GM21786 (cell line): ENCODE measurements around the gene ODR4.
"Not testable (repeated sequence)": the region's sequence is repeated elsewhere in the genome, so short reads cannot be mapped to it uniquely, and the experiment has no call there.

ENCODE experiments used
- ATAC-seq: cut with Tn5 transposase; IDR thresholded peaks from one replicate; pipeline ENCODE4 v1.9.1; 2021; ENCODE audit not compliant: unreplicated experiment

Gene ODR4

DNA sequence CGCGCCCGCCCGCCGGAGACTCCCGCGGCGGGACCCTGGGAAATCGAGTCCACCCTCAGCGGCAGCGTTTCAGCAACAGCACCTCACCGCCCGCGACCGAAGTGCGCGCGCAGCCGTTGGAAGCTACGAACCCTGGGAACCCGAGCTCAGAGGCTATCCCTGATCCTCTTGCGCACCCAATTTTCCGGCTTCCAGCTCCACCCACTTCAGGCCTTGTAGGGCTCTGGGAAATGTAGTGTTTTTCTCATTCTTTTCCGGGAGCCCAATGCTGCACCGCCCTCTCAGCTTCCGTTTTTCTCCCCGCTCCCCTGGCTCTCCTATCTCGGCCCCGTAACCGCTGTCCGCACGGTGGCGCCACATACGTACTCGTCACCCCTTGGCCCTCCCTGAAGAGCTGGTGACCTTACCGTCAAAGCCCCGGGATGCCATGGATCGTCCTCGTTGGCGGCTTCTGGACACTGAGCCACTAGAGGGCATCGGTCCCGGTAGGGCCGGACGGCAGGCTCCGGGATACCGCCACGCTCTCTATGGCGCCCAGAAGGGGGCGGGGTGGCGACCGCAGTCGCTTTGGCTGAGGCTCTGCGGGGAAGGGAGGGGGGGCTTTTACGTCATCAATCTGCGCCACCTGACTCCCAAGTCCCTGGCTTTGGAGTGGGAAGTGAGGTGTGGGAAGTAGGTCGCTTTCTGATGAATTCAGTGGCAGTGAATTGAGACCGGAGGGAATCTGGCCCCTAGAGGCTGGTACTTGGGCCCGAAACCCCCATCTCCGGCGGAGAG, at the start of gene ODR4, which contains the start of gene TPR:
Gene ODR4 (plus strand): TSS at position 687 of the 777 bp plus-strand sequence. CDS start 3,948 bp downstream, outside the sequence.
Gene TPR (minus strand): TSS at position 102 of the 777 bp plus-strand sequence. CDS start 225 bp downstream, outside the sequence.
- ATAC-seq, result peak; percentile 88

DNA sequence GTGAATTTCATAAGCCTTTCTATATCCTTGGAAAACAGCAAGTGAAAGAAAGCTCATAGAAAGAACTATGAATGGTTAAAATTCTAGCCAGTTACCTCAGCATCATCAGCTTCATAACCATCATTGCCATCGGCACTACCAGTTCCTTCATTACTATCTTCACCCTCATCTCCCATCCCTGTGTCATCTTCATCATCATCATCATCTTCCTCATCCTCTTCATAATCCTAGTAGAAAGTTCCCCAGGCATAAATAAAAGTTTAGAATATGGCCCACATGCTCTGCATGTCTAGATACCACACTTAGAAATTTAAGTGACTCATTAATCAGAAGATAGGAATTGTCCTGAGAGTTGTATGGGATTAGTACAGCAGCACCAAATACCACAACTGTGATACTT, 49.6 kb upstream of the ODR4 start:
- ATAC-seq, result no peak

DNA sequence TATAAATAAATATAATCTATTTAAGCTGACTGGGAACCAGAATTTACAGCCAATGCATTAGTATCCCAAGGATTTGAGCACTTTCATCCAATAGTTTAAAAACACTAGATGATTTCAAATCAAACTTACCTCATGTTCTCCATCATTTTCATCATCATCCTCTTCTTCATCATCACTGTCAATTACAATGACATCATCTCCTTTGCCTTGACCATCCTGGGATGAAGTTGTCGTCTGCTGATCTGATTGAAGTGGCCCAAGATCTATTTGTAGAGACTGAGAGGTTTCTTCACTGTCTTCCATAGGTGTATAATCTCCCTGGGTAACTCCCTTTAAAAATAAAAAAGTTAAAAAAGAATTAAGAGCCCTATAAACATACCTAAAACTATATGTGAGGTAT, 48.3 kb upstream of the ODR4 start:
- ATAC-seq, result no peak

DNA sequence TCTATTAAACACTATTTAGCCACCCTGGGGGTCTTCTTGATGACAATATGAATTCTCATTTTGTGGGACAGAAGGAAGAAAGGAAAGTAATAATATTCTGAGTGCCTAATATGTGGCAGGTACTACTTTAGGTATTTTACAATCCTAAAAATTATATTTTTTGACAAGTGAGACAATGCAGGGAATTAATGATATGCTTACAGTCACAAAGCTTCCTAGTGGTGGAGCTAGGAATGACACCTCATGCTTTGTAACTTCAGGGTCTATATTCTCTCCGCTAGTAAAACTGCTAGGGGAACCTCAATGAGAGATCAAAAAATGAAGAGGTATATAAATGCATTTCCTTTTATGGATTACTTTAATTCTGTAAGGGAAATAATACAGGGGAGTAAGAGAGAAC, 44.9 kb upstream of the ODR4 start:
- ATAC-seq, result no peak

DNA sequence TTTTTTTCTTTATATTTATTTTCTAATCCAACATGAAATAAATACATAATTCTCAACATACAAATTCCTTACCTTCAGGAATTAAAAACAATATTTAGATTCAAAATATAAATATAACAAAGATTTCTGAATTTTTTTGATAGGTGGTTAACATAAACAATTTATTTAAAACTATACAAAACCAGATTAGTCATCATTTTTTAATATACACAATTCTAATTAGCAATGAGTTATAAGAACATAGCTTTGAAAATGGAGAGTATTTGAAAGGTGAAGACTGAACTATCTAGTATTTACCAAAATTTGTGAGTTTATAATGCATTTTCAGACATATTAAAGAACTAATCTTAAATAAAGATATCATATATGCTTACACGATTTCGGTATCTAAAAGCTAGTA, 38.1 kb upstream of the ODR4 start:
- no peak for ATAC-seq

DNA sequence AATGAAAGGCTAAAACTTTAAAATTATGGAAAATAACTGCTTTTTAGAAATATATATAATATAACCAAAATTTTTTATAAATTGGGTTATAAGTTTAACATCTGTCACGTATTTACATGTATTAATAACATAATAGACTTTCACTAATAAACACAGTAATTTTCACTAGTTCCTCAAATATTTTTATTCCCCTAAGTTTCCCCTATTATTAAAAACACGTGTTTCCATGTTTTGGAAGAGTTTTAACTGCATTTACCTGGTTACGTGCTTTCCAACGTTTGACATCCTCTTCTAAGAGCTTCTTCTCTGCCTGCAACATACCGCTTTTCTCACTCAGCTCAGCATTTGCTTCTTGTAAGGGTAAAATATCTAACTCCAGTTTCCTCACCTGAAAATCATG, 34.9 kb upstream of the ODR4 start:
- no peak for ATAC-seq

DNA sequence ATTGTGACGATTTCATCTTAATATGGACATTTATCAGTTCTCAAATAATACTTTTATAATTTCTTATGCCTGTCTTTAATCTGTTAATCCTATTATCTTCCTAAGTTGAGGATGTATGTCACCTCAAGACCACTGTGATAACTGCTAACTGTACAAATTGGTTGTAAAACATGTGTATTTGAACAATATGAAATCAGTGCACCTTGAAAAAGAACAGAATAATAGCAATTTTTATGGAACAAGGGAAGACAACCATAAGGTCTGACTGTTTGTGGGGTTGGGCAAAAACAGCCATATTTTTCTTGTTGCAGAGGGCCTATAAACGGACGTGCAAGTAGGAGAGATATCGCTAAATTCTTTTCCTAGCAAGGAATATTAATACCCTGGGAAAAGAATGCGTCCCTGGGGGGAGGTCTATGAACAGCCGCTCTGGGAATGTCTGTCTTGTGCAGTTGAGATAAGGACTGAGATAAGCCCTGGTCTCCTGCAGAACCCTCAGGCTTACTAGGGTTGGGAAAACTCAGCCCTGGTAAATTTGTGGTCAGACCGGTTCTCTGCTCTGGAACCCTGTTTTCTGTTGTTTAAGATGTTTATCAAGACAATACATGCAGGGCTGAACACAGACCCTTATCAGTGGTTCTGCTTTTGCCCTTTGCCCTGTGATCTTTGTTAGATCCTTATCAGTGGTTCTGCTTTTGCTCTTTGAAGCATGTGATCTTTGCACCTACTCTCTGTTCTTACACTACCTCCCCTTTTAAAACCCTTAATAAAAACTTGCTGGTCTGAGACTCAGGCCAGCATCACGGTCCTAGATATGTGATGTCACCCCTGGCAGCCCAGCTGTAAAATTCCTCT, 27.6 kb upstream of the ODR4 start:
- not testable (repeated sequence) for ATAC-seq

DNA sequence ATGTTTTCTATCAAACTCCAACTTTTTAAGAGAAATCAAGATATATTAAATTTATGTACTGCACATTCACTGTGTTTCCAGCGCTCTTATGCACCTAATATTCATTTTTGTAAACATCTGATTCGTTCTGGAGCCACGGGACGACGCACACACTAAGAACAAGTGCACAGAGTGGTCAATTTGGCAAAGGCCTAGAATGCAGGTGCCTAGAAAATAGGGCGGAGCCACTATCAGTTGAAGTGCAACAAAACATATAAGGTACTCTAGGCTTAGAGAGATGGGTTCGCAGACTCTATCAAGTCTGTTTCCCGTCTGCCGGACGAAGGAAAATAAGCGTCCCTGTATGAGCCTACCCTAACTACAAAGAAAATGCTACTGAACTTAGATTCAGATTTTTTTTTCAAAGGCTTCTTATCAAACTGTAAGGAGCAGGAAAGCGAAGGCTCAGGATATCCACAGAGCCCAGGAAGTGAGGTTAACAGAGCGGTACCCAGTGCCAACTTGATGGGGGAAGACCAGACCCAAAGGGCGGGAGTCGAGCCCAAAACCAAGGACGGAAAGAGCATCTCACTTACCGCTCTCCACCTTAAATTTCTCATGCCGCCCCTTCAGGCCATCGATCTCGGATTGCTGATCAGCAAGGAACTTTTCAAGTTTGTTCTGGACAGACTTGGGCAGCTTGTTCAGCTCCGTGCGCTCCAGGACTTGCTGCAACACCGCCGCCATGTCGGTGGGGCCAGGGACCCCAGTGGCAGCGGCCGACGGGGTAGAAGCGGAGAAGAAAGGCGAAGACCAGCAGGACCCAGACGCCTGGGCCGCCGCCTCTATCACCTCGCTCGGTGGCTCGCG, 1.1 kb upstream of the ODR4 start:
- peak; percentile 26 for ATAC-seq

DNA sequence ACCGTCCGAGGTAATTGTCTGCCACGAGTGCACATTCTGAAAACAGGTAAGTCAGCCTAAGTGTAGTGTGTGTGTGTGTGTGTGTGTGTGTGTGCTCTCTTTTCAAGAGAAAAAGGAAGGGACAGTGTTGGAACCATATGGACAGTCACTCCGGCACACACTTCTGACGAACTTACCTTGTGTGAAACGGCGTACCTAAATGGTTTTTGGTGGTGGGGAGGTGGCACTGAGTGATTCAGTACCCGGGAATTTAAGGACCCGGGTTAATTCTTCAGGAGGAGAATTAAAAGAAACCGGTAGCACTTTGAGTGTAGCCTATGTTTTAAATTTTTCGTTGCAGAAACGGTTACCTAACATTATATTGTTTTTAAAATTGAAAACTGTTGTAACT, 286 bp downstream of the ODR4 start:
- ATAC-seq, result no peak

DNA sequence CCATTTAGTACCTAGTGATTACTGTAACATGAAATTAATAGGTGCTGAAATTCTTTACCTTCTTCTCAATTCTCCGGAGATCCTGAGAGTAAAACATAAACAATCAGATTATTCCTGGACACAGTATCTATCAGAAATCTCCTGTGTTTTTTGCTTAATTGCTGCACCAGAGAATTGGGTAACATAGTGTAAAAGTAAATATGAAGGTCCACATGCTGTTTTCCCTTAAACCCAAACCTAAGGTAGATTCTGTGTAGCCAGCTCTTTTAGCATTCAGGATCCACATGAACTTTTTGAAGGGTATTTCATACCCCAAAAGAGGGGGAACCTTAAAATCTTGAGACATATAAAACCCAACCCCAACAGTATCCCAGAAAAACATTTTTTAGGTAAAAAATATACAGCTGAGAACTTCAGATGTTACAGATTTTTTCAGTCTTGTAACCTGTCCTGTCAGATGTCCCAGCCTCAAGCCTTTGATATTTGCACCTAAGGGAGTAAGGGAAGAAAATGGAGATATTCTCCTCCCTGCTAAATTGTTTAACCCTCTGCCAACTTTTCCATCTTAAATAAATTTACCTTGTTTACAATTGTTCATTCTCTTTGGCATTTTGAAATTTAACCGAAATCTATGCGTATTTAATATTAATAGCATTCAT, 11.2 kb downstream of the ODR4 start:
- ATAC-seq, result no peak

DNA sequence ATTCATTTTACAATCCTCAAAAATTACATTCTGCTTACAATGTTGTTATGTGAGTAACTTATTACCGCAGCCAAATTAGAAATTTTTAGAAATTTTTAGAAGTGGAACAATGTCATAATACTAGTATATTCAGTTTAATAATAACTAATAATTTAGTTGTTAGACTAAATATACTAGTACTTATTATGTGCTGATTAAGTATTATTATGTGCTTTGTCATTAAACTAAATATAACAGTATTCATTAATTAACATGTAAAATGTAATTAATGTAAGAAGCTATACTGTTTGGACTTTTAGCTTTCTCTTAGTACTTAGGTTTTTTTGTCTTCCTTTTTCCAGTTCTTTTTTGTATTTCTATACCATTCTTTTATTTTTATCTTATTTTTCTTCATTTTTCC, 15.3 kb downstream of the ODR4 start:
- no peak for ATAC-seq

DNA sequence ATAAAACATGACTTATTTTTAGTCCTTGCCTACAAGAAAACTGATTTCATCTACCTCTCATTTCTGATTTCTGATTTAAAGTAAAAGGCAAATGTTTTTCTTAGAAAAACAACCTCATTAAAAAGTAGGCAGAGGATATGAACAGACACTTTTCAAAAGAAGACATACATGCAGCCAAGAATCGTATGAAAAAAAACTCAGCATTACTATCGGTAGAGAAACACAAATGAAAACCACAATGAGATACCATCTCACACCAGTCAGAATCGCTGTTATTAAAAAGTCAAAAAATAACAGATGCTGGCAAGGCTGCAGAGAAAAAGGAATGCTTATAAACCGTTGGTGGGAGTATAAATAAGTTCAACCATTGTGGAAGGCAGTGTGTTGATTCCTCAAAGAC, 16.2 kb downstream of the ODR4 start:
- ATAC-seq, result no peak

DNA sequence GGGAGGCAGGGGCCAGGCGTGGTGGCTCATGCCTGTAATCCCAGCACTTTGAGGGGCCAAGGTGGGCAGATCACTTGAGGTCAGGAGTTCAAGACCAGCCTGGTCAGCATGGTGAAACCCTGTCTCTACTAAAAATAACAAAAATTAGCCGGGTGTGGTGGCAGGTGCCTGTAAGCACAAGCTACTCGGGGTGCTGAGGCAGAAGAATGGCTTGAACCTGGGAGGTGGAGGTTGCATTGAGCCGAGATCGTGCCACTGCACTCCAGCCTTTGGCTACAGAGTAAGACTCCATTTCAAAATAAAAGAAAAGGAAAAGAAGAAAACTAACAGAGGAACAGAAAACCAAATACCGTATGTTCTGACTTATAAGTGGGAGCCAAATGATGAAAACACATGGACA, 17.1 kb downstream of the ODR4 start:
- ATAC-seq, result not testable (repeated sequence)

DNA sequence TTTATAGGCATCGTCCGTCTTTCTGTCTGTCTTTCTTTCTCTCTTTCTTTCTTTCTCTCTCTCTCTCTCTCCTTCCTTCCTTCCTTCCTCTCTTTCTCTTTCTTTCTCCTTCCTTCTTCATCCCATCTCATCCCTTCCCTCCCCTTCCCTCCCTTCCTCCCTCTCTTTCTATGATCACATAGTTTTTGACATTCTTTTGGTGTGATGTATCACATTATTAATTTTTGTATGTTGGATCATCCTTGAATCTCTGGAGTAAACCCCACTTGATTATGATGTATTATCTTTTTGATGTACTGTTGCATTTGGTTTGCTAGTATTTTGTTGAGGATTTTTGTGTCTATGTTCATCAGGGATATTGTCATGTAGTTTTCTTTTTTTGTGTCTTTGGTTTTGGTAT, 25.8 kb downstream of the ODR4 start:
- not testable (repeated sequence) for ATAC-seq

DNA sequence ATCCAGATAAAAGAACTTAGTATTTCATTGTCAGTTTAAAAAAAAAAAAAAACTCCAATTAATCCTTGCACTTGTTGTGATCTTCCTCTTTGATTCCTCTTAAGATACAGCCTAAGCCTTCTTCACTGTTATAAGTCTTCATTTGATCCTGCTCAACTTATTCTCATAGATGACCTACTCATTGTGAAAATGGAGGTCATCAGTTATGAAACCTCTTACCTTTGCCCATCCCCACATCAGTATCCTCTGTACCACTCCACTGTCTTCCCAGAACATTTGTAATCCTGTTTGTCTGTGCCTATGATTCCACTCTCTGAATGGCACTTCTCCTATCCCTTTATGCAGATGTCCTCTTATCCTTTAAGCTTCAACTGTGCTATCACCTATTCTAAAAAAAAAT, 28.0 kb downstream of the ODR4 start:
- ATAC-seq, result no peak

DNA sequence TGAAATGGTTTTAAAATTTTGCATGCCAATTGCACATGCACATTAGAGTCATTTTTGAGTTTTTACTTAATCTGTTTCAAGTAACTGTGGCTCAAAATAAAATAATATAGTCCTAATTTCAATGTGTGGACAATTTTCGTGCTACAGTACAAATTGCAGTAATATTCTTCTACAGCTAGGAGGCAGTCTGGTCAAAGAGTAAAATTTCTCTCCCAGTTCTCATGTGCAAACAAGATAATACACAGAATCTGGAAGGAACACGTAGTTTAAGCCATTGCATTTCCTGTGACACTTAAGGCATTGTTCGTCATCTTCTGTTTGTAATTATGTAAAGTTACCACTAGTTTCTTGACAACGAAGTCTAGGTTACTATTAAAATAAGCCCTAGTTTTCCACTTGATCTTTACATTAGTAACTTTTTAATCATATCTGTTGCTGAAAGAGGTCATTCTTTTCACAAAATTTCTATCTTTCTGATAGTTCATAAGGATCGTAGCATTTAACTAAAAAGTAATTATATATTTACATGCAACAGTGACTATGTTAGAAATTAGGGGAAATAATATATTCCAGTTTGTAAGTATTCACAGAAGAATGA, 28.9 kb downstream of the ODR4 start:
- ATAC-seq, result no peak

DNA sequence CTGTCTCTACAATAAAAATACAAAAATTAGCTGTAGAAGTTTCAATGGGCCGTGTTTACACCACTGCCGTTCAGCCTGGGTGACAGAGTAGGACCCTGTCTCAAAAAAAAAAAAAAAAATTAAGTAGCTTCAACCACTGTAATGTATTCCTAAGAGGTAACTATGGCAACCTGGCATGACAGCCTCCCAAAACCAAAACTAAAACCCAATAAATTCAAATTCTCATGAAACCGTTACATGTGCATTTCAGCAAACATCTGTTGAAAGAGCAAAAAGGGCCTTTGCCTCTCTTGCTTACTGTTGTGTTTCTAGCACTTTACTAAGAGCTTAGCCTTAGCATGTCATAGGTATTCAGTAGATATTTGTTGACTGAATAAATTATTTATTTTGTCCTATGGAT, 33.5 kb downstream of the ODR4 start:
- ATAC-seq, result peak; percentile 42

DNA sequence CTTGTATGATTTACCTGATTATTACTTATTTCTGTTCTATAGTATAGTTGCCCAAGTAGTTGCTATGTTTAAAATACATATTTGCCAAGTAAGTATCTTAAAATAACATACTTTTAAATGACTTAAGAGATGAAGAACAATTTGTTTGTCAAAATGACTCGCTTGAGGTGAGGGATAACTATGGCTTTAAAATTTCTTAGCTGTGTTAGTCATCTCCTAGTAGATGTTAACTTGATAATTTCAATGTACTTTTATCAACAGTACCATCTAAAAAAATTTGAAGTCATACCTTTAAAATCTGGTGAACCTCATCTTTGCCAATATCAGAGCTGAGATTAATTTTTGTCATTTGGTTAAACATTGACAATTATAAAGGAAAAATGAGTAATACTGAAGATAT, 37.7 kb downstream of the ODR4 start:
- ATAC-seq, result no peak

DNA sequence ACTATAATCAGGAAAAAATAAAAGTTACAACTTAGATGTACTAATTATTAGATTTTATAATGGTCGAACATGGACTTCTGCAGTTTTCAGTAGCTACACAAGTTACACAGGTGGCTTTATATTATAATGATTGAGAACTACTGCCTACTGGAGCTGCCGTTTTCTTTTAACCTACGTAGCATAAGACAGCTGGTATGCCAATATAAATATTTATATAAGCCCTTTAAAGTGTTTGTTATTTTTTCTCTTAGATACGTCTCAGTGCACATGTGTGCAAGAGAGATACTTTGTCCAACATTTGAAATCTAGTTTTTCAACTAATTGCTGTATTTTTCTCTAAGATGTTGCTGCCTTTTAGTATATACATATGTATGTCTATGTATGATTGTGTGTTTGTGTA, 42.9 kb downstream of the ODR4 start:
- ATAC-seq, result no peak

DNA sequence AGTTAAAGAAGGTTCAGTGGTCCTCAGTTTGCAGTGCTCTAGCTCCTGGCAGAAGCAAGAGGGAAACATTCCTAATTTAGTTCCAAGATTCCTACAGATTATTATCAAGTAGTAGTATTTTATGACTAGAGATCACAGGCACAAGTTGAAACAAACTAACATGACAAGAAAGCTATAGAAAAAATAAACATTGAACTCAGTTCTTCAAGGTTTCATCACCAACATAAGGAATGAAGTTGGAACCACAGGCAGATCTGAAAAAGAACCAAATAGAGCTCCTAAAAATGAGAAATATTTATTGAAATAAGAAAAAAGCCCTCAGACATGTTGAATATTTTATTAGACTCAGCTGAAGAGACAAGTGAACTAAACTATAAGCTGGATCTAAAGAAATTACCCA, 44.7 kb downstream of the ODR4 start:
- no peak for ATAC-seq
